Endothelial cell of umbilical vein (primary cell): ENCODE results near the gene OPA1. TPM values are rescaled to one million over a fixed set of nuclear protein-coding genes. Genes with fewer than 3 reads are reported as not detected.
A peak's percentile ranks its signal among the peaks of the same experiment; 100 is the strongest.

Experiments
- BruUV-seq: library from RNA; stranded (reverse); fragments of 400-500 nt; replicated peaks from 2 replicates; lab custom pipeline; 2021; lab: Mats Ljungman, UMichigan
- CTCF ChIA-PET: fragments of 300-600, 350-600 bp; sonication (Branson Sonifier 250); formaldehyde crosslinking; loops from one replicate; lab custom pipeline; 2021; ENCODE audit warnings: antibody characterized with exemption, inconsistent platforms; lab: Charles Lee
- POLR2A ChIA-PET: fragments of 300-600, 350-600 bp; sonication (Branson Sonifier 250); formaldehyde crosslinking; loops from one replicate; lab custom pipeline; 2021; ENCODE audit warnings: antibody characterized with exemption, inconsistent platforms; lab: Charles Lee
- DNase-seq: peaks from one replicate; pipeline ENCODE4 v3.0.0-alpha.2; 2011; ENCODE audit warnings: low read depth, low spot score
- FAIRE-seq: peaks from 2 replicates; lab custom pipeline; 2011; peaks lifted over from hg19 to GRCh38; lab: Jason Lieb, UNC
- H2AFZ ChIP-seq: 2 replicates; pipeline ENCODE4 v1.6.0; 2012; ENCODE audit warnings: low read depth, low read length, control low read depth, inconsistent platforms
- H3K27ac ChIP-seq: 2 replicates; pipeline ENCODE4 v1.5.1; 2011; ENCODE audit warnings: low read depth, mild to moderate bottlenecking, control low read depth, low read length, moderate library complexity; ENCODE audit not compliant: insufficient read depth
- H3K27me3 ChIP-seq, 2 experiments: 2 replicates each; pipeline versions ENCODE4 v1.6.0 to v1.6.1; 2011; ENCODE audit warnings: low read length in 2 of 2, mixed read lengths in 1 of 2; ENCODE audit not compliant: control insufficient read depth in 2 of 2, insufficient read depth in 2 of 2
- H3K36me3 ChIP-seq, 2 experiments: 2 replicates in 1 of 2; 3 replicates in 1 of 2; pipeline ENCODE4 v1.5.1; 2011; ENCODE audit warnings: low read length in 2 of 2, mild to moderate bottlenecking in 1 of 2, moderate library complexity in 1 of 2; ENCODE audit not compliant: control insufficient read depth in 2 of 2, insufficient read depth in 2 of 2; ENCODE audit errors: extremely low read depth in 1 of 2
- H3K4me1 ChIP-seq: 3 replicates; pipeline ENCODE4 v1.5.1; 2011; ENCODE audit warnings: mild to moderate bottlenecking, low read length; ENCODE audit not compliant: control insufficient read depth, insufficient read depth; ENCODE audit errors: extremely low read depth
- H3K4me2 ChIP-seq: 2 replicates; pipeline ENCODE4 v1.6.1; 2011; ENCODE audit warnings: low read length, control low read depth, mixed read lengths; ENCODE audit not compliant: insufficient read depth
- H3K4me3 ChIP-seq, 3 experiments: fragments of 200-600 bp in 1 of 3; sonication (generic), shearing (Covaris generic) in 1 of 3; replicated peaks in 1 of 3; 2 replicates each; pipeline ENCODE4 v1.5.1; 2011 to 2016; ENCODE audit warnings: control low read depth in 3 of 3, low read length in 3 of 3, mild to moderate bottlenecking in 2 of 3, inconsistent platforms in 1 of 3, low read depth in 1 of 3, moderate library complexity in 1 of 3; ENCODE audit not compliant: insufficient read depth in 1 of 3
- H3K79me2 ChIP-seq: 2 replicates; pipeline ENCODE4 v1.6.0; 2012; ENCODE audit warnings: low read length, inconsistent platforms; ENCODE audit not compliant: control insufficient read depth, insufficient read depth
- H3K9ac ChIP-seq: replicated peaks from 2 replicates; pipeline ENCODE3; 2011; ENCODE audit warnings: low read length, control low read depth; ENCODE audit not compliant: insufficient read depth; ENCODE audit errors: extremely low read depth
- H3K9me1 ChIP-seq: replicated peaks from 3 replicates; pipeline ENCODE4 v1.6.0; 2011; ENCODE audit warnings: mild to moderate bottlenecking, low read length; ENCODE audit not compliant: control insufficient read depth, insufficient read depth; ENCODE audit errors: extremely low read depth
- H3K9me3 ChIP-seq: replicated peaks from 2 replicates; pipeline ENCODE4 v1.5.1; 2012; ENCODE audit warnings: low read length, inconsistent platforms; ENCODE audit not compliant: control insufficient read depth, insufficient read depth
- H4K20me1 ChIP-seq: replicated peaks from 2 replicates; pipeline ENCODE3; 2011; ENCODE audit warnings: mild to moderate bottlenecking, low read length; ENCODE audit not compliant: control insufficient read depth, insufficient read depth; ENCODE audit errors: extremely low read depth
- EZH2 ChIP-seq: IDR thresholded peaks from 2 replicates; pipeline ENCODE4 v1.6.1; 2012; ENCODE audit warnings: borderline replicate concordance, low read depth, mild to moderate bottlenecking, moderate library complexity, low read length, inconsistent platforms; ENCODE audit not compliant: severe bottlenecking
- FOS ChIP-seq: IDR thresholded peaks from 2 replicates; pipeline ENCODE4 v1.6.1; 2011; ENCODE audit warnings: mild to moderate bottlenecking, low read length, moderate library complexity, borderline replicate concordance; ENCODE audit not compliant: insufficient read depth
- POLR2A ChIP-seq: IDR thresholded peaks from 2 replicates; pipeline ENCODE4 v1.6.1; 2012; ENCODE audit warnings: low read depth, mild to moderate bottlenecking, control low read depth, low read length
- dilution Hi-C: fragments of 300-500 bp; cut with MboI; formaldehyde crosslinking; loops from one replicate; pipeline ENCODE4 v1.15.0; 2019; ENCODE audit warnings: low sequenced_read_pairs; ENCODE audit not compliant: extremely low pct_ligation_motif_present
- intact Hi-C: fragments of 100-400 bp; cut with micrococcal nuclease; formaldehyde crosslinking; loops from one replicate; pipeline ENCODE4 v1.10.0; 2022
- polyA plus RNA-seq, 4 experiments: library from polyadenylated mRNA; depleted of rRNA in 3 of 4; stranded (reverse) in 3 of 4; unstranded in 1 of 4; fragments of >200 nt; gene quantifications; 2 replicates each; pipeline versions ENCODE4 v1.2.1 to v1.2.3, GENCODE V29; 2011 to 2012; ENCODE audit warnings: missing spikeins in 1 of 4
- total RNA-seq: library from RNA; stranded (reverse); gene quantifications from 2 replicates; pipeline ENCODE4 v1.2.3, GENCODE V29; 2021
- TF ChIP-seq, protein P1 (sequence below): IDR thresholded peaks from 2 replicates; pipeline ENCODE4 v1.6.1; 2011; ENCODE audit not compliant: insufficient read depth, insufficient read length
- TF ChIP-seq, protein P2 (sequence below), 2 donors: IDR thresholded peaks; 1 replicate in 1 of 2; 2 replicates in 1 of 2; pipeline ENCODE4 v1.5.1; 2011; ENCODE audit warnings: low read length in 2 of 2, mild to moderate bottlenecking in 2 of 2, moderate library complexity in 2 of 2, control low read depth in 1 of 2, inconsistent platforms in 1 of 2, low read depth in 1 of 2; ENCODE audit not compliant: insufficient read depth in 1 of 2; ENCODE audit errors: extremely low read depth in 1 of 2

The OPA1 gene
- total and polyA plus RNA-seq, 2 donors (not counting 3 experiments of a cell fraction or from before 2014, with no cell fraction given) = 10.0 to 62.0 TPM

DNA sequence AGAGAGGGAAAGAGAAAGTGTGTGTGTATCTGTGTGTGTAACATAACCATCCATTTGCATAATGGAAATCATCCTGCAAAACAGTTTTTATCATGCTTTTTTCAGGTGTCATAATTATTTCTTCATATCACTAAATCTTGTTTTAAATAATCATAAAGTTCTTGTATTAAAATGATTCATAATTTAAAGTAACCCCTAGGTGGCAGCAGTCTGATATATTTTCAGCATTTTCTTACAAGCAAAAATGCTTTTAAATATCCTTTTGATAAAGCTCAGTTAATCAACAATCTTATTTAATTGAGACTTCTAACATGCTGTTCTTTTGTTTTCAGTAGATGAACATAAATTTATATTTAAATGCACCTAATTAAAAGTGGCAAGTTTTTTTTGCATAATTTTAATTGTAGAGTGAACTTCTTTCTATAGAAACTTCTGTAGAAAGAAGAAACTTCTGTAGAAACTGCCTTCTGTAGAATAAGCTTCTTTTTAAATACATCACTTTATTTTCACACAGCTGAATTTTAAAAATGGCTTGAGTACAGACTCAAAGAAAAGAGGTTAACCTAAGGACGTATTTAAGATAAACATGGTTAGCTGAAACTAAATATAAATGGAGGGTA, 72.5 kb downstream of the OPA1 start:
- Histone ChIP-seq H4K20me1 (no peaks in the 10 kb centered on the region), H3K9me1 (no peaks in the 10 kb centered on the region), H2AFZ (no peak overlapping the region), H3K4me3 (no peak overlapping the region), H3K27me3 (no peaks in the 10 kb centered on the region), H3K4me1 (no peaks in the 10 kb centered on the region), H3K4me2 (no peak overlapping the region), H3K79me2 (no peaks in the 10 kb centered on the region), H3K36me3 (peaks cover 8 to 13% of the 10 kb centered on the region in 2 experiments), H3K9me3 (no peaks in the 10 kb centered on the region), H3K9ac (no peak overlapping the region), H3K27ac (no peak overlapping the region)
- POLR2A ChIA-PET = no interaction called here
- TF ChIP-seq FOS (no peak), EZH2 (no peak), POLR2A (no peak)
- TF ChIP-seq, protein P1, sequence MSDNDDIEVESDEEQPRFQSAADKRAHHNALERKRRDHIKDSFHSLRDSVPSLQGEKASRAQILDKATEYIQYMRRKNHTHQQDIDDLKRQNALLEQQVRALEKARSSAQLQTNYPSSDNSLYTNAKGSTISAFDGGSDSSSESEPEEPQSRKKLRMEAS = no peak
- TF ChIP-seq, protein P2, sequence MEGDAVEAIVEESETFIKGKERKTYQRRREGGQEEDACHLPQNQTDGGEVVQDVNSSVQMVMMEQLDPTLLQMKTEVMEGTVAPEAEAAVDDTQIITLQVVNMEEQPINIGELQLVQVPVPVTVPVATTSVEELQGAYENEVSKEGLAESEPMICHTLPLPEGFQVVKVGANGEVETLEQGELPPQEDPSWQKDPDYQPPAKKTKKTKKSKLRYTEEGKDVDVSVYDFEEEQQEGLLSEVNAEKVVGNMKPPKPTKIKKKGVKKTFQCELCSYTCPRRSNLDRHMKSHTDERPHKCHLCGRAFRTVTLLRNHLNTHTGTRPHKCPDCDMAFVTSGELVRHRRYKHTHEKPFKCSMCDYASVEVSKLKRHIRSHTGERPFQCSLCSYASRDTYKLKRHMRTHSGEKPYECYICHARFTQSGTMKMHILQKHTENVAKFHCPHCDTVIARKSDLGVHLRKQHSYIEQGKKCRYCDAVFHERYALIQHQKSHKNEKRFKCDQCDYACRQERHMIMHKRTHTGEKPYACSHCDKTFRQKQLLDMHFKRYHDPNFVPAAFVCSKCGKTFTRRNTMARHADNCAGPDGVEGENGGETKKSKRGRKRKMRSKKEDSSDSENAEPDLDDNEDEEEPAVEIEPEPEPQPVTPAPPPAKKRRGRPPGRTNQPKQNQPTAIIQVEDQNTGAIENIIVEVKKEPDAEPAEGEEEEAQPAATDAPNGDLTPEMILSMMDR (IDR thresholded peaks at IDR 0.05; ENCODE audit: extremely low read depth in 1 of 2, insufficient read depth in 1 of 2, low read depth in 1 of 2, low read length in 2 of 2) = peak in 1 of 2 donors; percentile 22
- intact Hi-C loops (loop anchor here (1.0 to 5.0 kb wide), 5 partner anchors 117 to 739 kb away; partner anchors contain the start of gene HES1), dilution Hi-C loops (no loop called here)
- no TSS peak for BruUV-seq
- FAIRE-seq (no peak), DNase-seq (peak; percentile 57)
- CTCF ChIA-PET = interaction anchor here (0.6 to 5.8 kb wide), 48 partner anchors 9 to 741 kb away, joined by 3 to 72 read pairs (median 4); partner anchors contain the start of gene HES1
